ELF-1 (cell line): ENCODE measurements around the gene ITGA2.
A peak's percentile ranks its signal among the peaks of the same experiment; 100 is the strongest.

Experiments
- DNase-seq: peaks from one replicate; pipeline ENCODE4 v3.0.0-alpha.2; 2016; ENCODE audit warnings: low read depth, low spot score

The ITGA2 gene

DNA sequence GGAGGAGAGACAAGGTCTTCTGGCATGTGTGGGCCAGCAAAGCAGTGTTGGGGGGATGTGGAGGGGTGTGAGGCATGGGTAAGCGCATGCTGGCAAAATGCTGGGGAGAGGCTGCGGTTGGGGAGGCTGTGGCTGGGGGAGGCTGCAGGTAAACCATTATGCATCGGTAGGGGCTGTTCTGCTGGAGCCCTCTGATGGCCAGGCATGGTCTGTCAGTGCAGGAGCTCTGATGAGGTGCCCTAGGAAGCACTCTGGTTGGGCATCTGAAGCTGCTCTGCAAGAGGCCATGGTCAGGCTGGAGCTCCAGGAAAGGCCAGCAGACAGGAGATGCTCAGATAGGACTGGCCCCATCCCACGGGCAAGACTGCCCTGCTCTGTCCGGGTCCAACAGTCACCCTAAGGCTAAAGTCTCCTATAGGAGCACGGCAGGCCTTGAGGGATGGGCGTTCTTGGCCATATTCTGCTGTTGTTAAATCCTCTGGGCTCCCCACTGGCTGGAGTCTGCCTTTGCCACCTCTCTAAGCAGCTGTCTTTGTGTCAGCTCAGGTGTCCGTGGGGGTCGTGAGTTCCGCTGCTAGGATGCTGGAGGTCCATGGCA, 28.7 kb downstream of the ITGA2 start:
- DNase-seq, result no peak

GRCh38 chr5:53019320-53019719, 30.2 kb downstream of the ITGA2 start:
- DNase-seq, result no peak

- DNase-seq, result no peak
Measured at GRCh38 chr5:53022930-53023511, 33.9 kb downstream of the ITGA2 start.

GRCh38 chr5:53023969-53024368, 34.8 kb downstream of the ITGA2 start:
- no peak for DNase-seq

GRCh38 chr5:53024535-53024934, 35.4 kb downstream of the ITGA2 start:
- DNase-seq, result no peak

GRCh38 chr5:53025487-53025886, 36.3 kb downstream of the ITGA2 start:
- DNase-seq, result no peak

DNA sequence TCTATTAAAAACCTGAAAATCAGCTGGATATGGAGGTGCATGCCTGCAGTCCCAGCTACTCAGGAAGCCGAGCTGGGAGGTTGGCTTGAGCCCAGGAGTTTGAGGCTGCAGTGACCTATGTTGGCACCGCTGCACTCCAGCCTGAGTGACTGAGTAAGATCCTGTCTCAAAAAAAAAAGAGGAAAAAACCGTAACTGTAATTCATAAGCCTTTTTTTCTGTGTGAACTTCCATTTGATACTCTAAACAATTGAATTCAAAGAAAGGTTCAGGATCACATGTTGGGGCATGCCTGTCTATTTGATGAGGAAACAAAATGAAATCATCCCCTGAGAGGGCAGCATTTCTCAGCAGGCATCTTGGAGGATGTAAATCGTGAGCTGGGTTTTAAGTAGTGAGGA, 38.8 kb downstream of the ITGA2 start:
- DNase-seq, result no peak

GRCh38 chr5:53029608-53030007, 40.5 kb downstream of the ITGA2 start:
- DNase-seq, result no peak

GRCh38 chr5:53030893-53031292, 41.7 kb downstream of the ITGA2 start:
- no peak for DNase-seq

GRCh38 chr5:53031695-53032096, 42.5 kb downstream of the ITGA2 start:
- DNase-seq, result no peak

- DNase-seq, result no peak
Measured at GRCh38 chr5:53032188-53032587, 43.0 kb downstream of the ITGA2 start.

GRCh38 chr5:53034832-53035231, 45.7 kb downstream of the ITGA2 start:
- no peak for DNase-seq

GRCh38 chr5:53035868-53036381, 46.8 kb downstream of the ITGA2 start:
- DNase-seq, result no peak

GRCh38 chr5:53037141-53037859, 48.1 kb downstream of the ITGA2 start:
- DNase-seq, result no peak

- no peak for DNase-seq
Measured at GRCh38 chr5:53038196-53038847, 49.2 kb downstream of the ITGA2 start.

DNA sequence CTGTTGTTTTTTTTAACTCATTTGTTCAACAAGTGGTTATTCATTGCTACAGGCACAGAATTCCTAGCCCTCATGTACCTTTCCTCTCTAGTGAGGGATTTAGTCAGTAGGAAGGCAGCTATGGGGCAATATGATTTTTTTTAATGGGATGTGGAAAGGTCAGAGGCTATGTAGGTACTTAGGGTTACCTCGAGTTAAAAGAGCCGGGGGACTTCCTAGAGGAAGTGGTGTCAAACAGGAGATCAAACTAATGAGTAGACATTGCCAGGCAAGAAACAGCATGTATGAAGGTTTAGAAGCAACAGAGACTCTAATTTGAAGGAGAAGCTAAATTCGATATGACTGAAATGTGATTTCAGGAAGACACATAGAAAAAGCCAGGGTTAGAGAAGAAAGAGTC, 50.7 kb downstream of the ITGA2 start:
- no peak for DNase-seq

DNA sequence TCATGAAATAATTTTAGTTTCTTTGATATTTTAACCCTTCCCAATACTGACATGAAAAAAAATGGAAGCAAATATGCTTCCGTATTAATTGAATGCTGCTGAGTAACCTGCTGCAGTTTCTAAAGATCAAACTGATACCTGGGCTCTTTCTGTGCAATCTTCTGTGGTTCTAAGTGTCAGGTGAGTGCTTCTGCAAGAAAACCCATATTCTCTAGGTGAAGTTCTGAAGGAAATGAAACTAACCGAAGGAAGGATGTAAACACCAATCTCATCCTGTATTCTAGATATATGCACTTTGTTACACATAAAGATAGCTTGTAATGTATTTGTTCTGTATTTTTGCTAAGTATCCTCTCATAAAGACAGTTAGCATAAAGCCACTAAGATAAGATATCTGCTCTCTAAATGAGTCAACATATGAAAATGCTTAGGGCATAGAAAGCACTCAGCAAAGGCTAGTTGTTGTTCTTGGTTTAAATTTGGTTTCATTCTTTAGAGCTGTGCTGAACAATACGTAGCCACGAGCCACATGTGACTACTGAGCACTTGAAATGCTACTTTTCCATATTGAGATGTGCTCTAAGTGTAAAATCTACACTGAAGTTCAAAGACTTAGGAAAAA, 52.0 kb downstream of the ITGA2 start:
- DNase-seq, result no peak

- DNase-seq, result no peak
Measured at GRCh38 chr5:53041740-53042139, 52.6 kb downstream of the ITGA2 start.

DNA sequence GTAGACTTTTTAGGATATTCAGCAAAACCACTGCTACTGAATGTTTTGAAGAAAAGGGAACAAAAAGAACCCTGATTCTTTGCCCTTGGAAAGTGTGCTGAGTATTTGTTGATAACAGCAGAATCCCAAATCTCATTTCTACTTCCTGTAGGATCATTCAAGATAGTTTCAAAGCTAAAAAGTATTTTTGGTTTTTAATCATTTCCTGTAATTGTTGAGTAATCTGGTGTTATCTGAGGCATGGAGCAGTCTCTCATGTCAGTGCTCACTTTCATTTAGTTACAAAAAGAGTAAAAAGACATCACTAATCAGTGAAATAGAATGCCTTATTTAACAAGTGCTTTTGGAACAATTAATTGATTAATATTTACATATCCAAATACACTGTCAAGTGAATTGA, 56.1 kb downstream of the ITGA2 start:
- DNase-seq, result no peak

GRCh38 chr5:53048248-53048647, 59.1 kb downstream of the ITGA2 start:
- DNase-seq, result no peak

- DNase-seq, result no peak
Measured at GRCh38 chr5:53052499-53052898, 63.3 kb downstream of the ITGA2 start.

- DNase-seq, result peak; percentile 72
Measured at GRCh38 chr5:53053364-53053763, 64.2 kb downstream of the ITGA2 start.
